ENCODE data around the gene NRIP2.

Gene NRIP2

DNA sequence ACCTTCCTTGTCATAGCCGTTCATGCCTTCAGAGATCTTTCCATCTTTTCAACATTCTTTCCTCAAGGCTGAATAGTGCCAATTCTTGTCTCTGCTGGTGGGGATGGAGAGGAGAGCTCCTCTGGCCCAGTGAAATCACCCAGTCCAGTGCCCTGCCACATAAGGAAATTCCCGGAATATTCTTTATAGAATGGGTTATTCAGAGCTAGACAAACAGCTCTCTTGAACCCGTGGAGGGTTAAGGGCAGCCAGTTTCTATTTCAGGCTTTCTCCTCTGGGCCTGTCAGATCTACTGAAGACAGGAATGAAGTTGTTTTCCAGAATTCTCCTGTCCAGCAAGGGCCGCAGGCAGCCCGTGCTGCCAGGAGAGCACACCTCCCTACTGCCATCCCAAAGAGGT lies 8.1 kb upstream of the NRIP2 start:
- DNase-seq = no peak

DNA sequence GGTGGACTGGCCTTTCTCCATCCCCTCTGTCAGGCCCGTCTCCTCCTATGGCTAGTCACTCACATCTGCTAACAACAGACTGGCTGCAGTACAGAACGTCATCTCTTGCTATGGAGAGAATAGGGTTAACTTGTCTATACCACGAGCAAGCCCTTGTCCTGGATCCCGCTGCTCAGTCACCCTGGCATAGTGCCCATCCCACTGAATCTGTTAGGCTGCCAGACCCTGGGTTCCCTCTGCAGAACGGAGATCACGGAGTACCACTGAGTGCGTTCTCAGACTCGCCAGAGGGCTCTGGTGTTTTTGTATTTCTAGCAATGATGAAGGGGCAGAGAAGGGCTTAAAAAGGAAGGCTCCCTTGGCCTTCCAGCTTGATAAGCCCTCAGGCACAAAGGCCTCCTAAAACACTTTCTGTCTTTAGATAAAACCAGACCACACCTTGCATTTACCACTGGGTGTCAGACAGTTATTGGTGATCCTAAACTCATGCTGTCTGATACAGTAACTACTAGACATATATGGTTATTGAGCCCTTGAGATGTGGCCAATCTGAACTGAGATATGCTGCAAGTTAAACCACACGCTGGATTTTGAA lies 6.3 kb upstream of the NRIP2 start:
- no peak for DNase-seq

DNA sequence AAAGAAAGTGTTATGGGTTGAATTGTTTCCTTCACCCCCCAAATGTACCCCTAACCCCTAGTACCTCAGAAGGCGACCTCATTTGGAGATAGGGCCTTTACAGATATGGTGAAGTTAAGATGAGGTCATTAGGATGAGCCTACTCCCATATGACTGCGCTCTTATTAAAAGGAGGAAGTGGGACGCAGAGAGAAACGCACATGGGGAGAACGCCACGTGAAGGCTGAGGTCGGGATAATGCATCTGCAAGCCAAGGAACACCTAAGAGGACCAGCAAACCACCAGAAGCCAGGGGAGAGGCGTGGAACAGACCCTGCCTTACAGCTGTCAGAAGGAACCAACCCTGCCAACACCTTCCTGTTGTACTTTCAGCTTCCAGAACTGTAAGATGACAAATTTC lies 1.7 kb upstream of the NRIP2 start:
- DNase-seq = no peak

DNA sequence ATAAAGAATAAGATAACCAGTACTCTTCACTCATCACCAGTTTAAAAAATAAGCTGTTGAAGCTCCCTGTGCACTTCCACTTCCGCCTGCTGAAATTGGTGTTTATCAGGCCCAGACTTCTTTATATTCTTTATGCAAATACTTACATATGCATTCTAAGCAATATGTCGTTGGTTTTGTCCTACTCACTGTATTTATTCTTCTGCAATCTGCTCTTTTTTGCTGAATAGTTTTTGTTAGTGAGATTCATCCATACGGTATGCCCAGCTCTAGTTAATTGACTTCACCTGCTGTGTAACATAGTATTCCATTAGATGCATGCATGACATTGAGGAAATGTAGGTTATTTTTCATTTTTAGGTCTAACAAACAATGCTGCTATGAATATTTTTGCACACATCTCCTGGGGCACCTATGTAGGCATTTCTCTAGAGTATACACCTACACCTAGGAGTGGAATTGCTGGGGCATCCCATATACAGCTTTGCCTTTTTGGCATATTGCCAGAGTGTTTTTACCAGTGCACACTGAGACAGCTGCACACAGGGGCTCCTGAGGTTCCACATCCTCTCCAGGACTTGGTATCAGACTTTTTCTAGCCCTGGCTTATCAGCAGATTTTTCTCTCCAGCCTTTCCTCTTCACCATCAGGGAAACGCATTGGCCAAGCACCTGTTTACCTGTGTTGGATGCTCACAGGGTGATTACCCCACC lies 1.0 kb upstream of the NRIP2 start:
- DNase-seq = peak; percentile 15

DNA sequence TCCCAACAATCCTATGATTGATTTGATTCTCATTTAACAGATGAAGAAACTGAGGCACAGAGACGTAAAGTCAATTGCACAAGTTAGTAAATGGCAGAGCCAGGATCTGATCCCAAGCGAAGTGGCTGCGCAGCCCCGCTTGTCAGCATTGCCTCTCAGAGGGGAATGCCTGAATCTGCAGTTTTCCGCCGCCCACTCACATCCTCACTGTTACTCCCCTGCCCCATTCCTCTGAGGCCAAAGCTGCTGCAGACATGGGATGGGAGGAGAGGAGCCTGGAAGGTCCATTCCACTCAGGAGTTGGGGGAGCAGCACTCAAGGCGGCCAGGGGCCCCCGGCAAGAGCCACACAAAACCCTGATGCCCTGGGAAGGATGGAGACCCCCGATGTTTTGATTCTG lies 1.0 kb downstream of the NRIP2 start:
- DNase-seq = no peak

DNA sequence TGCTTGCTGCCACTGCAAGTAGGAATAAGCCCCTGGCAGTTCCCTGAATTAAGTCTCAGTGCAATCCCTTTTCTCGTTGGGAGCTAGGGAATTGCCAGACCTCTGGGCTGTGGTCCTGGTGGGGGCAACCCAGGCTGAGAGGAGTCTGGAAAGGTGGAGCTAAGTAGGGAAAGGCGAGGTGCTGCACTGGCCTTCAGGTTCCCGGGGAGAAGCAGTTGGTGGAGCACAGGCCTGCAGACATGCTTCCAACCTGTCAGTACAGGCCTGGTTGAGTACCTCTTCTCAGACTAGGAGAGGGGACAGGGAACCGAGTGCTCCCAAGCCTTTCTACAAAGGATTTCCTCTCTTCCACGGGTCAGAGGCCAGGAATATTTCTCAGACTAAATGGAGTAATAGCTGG lies 1.5 kb downstream of the NRIP2 start:
- DNase-seq = no peak

DNA sequence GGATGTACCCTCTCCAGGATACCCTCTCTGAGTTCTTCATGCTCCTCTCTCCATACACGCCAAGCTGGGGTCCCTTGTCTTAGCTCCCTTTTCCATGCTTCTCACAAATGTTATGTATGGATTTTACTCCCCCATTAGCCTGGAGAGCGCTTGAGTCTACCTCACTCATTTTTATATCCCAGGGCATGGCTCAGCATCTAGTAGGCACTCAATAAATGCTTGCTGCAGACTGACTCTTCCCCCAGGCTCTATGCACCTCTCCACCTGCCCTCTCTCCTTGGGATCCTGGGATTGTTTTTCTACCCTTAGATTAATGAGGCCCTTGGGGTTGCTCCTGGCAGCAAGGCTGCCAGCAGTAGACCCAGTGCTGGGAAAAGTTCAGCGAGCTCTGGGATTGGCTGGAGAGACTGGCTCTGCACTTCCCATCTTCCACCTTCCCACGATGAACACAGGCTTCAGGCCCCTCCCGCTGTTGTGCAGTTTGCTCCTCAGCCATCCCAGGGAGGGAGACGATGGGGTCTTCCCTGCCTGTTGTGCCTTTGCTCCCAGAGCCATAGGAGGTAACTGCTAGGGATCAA lies 2.2 kb downstream of the NRIP2 start:
- DNase-seq = no peak

DNA sequence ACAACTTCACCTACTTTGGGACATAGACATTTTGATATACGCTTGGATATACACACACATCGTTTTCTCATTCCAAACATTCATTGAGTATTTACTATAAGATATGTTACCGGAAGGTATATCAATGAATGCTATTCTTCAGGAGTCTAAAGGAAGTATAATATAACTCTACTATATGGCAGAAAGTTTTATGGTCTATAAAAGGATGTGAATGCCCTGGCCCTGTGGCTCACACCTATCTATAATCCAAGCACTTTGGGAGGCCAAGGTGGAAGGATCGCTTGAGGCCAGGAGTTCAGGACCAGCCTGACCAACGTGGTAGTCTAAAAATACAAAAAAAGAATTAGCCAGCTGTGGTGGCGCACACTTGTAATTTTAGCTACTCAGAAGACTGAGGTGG lies 5.6 kb downstream of the NRIP2 start:
- DNase-seq = no peak

DNA sequence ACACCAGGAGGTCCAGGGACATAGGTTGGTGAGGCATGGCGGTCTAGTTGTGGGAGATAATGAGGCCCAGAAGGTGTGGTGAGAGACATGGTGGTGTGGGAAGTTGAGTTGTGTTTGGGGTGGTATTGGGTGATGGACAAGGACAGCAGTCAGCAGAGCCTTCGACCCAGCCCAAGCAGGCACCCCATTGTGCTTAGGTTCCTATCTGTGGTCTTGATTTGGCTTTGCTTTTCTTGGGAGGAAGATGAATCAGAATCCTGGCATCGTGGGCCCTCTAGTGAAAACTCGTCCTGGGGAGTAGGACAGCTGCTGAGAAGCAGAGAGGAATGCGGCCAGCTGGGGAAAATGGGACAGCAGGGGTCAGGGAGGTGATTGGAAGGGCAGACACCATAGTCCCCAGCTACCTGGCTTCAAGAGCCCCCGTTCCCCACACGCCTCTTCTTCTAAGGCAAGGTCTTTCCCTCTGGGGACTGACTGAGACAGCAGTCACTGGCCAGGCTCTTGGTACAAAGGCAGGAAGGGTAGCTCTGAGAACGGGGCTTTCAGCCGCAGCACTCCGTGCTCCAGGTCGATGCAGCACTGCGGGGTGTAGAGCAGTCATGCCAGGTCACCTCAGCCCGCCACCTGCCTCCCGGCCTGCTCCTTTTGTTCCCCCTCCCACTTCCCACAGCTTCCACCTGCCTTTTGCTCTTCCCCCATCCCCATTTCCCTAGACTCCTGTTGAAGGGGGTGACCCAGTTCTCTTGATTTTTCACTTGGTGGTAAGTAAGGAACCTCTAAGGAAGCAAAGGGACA lies 7.9 kb downstream of the NRIP2 start:
- DNase-seq = no peak

DNA sequence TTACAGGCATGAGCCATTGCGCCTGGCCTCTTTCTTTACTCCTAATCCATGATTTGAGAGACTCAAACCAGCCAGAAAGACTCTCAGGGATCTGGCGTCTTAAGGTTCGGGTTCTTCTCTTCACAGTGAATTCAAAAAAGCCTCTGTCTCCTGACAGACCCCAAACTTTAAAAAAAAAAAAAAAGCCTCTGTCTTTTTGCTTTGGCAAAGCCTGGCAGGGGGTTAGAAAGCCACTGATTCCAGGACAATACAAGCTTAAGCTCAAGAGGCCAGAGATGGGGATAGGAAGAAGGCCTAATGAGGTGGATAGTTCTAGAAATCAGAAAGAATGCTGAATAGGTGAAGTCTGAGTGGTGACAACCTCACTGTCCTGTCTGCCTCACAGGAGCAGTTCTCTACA lies 8.8 kb downstream of the NRIP2 start:
- no peak for DNase-seq

DNA sequence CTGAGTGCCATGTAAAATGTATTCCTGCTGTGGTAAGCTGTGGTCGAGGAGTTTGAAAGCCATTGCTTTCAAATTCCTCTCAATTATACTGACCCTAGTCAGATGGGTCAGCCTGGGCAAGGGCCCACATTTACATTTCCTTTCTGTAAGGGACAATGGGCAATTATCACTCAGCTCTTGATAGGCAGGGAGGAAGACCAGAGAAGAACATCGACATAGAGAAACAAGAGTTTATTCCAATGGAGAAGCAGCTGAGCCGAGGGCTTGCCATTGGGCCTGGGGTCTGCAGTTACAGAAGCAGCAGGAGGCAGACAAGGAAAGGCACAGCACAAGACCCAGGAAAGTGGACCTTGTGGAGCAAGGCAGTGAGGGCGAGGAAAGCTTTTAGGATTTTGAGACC lies 9.7 kb downstream of the NRIP2 start:
- no peak for DNase-seq

DNA sequence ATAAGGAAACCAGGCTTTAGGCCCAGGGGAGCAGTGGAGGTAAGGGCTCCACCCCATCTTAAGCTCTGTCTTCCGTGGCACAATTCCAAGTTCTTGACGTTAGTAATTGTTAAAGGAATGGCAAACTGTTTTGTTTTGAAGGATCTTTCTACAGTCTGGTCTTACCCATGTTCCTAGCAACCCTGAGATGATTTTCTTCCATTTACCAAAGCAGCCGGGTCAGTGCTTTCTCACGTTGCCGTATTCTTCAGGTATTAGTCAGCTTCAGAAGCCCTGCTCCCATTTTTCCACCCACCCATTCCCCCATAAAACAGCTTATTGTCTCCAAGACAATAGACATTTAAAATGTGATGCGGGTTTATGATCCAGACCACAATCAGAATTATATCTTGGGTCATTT lies 10.3 kb downstream of the NRIP2 start:
- no peak for DNase-seq

DNA sequence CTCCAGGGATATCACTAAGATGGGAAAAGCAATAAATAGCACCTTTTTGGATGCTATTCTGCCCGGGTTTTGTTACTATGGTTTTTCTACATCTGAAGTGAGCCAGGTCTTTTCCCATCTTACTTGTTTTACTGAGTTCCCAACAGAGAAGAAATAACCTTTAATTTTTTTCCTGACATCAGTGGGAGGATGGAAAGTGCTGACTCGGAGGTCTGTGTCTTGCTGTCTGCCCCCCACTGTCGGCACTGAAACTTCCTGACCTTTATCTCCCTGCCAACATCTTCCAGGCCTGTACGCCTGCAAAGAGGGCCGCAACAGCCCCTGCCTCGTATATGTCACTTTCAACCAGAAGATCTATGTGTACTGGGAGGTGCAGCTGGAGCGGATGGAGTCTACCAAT lies 11.4 kb downstream of the NRIP2 start:
- DNase-seq = no peak

DNA sequence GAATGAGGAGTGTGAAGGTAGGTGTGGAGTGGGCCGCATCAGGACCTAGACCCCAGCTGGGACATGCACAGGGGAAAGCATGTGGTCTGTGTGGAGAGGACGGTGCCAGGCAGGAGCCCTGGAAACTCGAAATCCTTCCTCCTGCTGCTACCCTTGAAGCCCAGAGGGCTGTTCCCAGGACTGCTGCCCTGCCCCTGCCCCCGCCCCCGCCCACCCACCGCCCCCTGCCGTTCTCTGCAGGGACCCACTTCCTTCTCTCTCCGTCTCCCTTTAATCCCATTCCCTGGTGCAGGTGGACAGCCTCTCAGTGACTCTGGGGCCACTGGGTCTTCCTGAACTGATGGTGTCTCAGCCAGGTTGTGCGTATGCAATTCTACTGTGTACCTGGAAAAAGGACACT lies 14.4 kb downstream of the NRIP2 start:
- no peak for DNase-seq

DNA sequence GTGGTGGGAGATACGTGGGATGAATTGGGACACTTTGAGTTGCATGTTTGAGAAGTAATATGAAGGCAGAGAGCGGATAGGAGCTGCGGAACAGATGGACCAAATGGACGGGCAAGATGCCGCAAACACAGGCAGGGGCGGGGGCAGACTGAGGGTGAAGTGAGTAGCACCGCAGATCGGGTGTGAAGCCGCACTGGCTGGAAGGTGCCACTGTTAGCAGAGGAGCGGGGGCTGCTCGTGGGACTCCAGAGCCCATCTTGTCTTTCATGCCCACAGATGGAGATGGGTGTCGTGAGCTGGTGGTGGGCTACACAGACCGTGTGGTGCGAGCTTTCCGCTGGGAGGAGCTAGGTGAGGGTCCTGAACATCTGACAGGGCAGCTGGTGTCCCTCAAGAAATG lies 15.0 kb downstream of the NRIP2 start:
- DNase-seq = no peak

DNA sequence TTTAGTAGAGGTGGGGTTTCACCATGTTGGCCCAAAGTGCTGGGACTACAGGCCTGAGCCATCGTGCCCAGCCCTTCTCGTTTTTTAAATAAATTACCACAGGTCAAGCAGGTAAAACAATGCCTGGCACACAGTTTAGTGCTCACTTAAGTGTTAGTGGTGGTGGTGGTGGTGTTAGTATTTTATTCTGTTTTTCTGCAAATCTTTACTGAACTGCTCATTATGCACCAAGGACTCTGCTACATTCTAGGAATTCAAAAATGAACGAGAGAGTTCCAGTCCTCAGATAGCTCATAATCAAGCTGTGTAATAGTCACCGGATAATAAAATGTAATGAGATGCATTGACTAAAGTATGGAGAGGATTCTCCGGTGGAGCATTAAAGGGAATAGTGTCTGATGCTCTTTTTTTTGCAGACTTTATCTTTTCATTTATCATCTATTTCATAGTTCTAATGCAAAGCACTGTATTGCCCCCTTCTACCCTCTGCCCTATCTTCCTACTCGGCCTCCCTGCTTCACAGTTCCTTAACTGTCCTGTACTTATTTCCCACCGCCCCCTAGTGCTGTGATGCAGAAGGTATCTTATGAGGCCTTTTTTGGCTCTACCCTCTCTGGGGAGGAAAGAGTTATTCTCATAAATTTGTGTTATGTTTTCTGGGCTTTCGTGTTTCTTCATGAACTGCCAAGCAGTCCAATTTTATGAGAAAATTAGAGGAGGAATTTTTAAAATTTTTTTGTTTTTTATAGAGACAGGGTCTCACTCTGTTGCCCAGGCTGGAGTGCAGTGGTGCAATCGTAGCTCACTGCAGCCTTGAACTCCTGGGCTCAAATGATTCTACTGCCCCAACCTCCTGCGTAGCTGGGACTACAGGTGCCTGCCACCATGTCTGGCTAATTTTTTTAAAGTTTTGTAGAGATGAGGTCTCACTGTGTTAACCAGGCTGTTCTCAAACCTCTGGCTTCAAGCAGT lies 21.3 kb downstream of the NRIP2 start:
- DNase-seq = peak; percentile 65

DNA sequence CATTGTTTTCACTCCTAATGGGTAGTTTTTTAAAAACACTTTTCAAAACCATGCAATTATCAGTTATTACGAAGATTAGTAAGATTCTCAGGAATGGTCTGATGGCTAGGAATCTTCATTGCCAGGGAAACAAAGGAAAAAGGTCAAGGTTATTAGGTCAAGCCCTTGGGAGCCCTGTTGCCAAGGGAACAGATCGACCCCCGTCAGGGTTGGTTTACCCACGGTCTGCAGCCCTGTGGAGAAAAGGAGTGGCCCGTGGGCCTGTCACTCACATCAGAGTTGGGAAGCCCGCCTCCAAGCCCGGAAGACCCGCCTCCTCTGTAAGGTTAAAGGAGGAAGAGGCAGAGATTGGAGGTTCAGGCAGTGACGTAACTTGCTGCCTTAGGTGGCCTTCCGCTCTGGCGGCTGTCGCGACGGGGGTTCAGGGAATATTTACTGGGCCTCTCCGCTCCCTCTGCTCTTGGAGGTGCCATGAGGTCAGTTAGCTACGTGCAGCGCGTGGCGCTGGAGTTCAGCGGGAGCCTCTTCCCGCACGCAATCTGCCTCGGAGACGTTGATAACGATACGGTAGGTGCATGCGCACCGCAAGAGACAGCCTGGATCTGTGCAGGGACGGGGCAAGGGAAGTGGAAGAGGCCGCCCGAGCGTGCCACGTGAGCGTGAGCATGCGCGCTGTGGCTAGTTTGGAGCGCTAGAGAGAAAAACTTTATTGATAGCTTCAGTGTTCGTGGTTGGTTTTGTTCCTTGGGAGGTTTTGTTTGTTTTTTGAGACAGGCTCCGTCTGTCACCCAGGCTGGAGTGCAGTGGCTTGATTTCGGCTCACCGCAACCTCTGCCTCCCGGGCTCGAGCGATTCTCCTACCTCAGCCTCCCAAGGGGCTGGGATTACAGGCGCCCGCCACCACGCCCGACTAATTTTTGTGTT lies 22.3 kb downstream of the NRIP2 start, which contains the start of gene ITFG2:
ITFG2 (plus strand) TSS at position 379 of the 924 bp plus-strand sequence; CDS start at position 472, 93 bp downstream.
- DNase-seq = peak; percentile 99

DNA sequence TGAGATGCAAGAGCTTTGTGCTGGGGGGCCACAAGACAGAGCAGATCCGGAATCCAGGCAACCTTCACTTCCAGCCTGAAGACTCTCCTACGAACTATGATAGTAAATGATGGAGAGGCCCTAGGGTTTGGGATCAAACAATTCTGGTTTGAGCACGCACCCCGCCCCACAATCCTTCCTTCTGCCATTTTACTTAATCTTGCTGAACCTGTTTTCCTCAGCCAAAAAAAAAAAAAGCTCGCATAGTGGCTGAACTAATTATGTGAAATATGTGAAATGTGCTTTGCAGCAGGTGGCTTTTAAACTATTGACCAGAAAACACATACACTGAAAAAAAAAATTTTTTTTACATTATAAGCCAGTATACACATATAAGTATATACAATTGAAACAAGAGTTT lies 23.0 kb downstream of the NRIP2 start:
- no peak for DNase-seq

DNA sequence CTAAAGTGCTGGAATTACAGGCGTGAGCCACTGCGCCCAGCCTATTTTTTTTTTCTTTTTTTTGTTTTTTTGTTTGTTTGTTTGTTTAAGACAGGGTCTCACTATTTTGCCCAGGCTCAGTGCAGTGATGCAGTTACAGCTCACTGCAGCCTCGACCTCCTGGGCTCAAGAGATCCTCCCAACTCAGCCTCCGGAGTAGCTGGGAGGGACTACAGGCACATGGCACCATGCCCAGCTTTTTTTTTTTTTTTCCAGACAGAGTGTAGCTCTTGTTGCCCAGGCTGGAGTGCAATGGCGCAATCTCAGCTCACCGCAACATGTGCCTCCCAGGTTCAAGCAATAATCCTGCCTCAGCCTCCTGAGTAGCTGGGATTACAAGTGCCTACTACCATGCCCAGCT lies 28.1 kb downstream of the NRIP2 start:
- no peak for DNase-seq

DNA sequence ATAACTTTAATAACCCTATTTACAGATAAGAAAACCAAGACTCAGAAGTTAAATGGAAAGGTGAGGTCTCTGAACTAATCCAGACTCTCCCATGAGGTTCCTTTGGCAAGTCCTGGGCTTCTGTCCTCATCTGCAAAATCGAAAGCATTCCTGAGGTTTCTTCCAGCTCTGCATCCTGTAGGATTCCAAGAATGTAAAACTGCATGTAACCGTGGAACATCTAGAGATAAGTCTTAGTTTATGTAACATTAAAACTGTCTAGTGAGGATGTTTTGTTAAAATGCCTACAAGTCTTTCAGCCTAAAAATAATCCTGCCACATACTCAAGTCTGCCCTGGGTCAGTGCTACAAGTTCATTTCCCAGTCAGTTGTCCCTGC lies 29.7 kb downstream of the NRIP2 start:
- no peak for DNase-seq

DNA sequence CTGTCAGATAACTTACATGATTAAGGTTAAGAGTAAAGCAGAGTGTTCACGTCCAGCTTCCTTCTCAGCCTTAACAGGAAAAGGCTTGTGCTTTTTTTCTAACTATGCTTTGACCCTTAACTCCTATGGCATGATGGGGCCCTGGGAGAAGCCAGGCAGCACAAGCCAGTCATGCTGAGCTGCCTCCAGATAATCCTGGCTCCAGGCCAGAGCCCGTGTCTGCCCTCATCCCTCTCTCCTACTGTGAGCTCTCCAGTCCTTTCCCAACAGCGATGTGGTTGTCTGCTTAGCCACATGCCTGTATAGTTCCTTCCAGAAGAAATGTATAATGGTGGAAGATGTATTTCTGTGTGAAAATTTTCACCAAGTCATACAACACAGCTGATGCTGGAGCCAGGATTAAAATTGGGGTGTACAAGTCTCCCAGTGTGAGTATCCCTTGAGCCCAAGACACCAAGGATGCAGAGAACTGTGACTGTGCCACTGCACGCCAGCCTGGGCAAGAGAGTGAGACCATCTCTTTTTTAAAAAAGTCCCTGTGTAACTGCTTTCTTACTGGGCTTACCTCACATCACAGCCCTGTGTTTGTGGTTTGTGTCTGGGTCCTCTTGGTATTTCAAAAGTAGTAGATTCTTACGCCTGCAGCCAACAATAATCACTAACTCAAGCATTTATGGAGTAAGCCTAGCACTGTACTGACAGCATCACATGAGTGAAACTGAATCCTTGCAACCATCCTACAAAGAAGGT lies 30.3 kb downstream of the NRIP2 start:
- no peak for DNase-seq
